NK-92 treated with Interleukin-12 subunit alpha and Interleukin-12 subunit beta, amount 100 ng/mL, for 24 hours (cell line): ENCODE data around the gene IVL.

ENCODE experiments used
- DNase-seq: peaks from one replicate; lab custom pipeline; 2025; lab: John Stamatoyannopoulos, UW

The IVL gene, protein sequence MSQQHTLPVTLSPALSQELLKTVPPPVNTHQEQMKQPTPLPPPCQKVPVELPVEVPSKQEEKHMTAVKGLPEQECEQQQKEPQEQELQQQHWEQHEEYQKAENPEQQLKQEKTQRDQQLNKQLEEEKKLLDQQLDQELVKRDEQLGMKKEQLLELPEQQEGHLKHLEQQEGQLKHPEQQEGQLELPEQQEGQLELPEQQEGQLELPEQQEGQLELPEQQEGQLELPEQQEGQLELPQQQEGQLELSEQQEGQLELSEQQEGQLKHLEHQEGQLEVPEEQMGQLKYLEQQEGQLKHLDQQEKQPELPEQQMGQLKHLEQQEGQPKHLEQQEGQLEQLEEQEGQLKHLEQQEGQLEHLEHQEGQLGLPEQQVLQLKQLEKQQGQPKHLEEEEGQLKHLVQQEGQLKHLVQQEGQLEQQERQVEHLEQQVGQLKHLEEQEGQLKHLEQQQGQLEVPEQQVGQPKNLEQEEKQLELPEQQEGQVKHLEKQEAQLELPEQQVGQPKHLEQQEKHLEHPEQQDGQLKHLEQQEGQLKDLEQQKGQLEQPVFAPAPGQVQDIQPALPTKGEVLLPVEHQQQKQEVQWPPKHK

GRCh38 chr1:152907686-152908601 is at the start of gene IVL:
TSS of gene IVL (plus strand) at chr1:152908546. CDS start at chr1:152909798, 1,252 bp downstream.
- DNase-seq = no peak

- no peak for DNase-seq
These were observed 48.6 kb upstream of the IVL start, which contains the start of gene LCE7A for GRCh38 chr1:152859696-152860095. TSS of gene LCE7A (plus strand) at chr1:152859996. CDS start at chr1:152860698, 702 bp downstream.

- DNase-seq = no peak
These were observed 48.2 kb upstream of the IVL start for GRCh38 chr1:152860129-152860528.

DNA sequence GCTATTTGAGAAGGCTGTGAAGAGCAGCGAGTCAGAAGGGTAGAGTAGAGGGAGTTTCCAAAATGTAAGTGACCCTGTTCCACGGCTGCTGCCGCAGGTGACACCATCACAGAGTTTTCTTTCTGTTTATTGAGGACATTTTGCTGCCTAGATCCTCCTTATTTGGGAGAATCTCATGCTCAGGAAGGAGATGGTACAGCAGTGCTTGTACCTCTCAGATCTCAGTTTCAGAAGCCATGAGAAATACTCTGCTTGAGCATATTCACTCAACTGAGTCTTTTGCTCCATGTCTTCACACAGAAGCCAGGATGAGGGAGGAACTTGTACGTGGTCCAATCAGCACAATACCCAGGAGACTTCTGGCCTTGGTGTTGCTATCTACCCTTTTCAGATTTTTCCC is 47.0 kb upstream of the IVL start:
- no peak for DNase-seq

DNA sequence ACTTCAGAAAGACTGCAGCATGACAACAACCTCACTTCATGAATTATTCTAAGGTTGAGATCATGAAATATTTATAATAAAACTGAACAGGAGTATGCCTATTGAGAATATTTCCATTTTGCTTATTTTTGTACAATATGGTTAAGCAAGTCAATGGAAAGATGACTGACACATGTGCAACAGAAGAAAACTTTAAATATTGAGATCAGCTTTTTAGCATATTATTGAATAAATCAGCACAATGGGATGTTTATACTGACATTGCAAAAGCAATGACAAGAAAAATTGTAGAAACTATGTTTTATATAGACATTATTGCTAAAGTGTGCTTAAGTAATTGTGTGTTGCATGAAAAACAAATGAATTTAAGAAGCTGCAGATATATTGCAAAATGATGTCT is 43.9 kb upstream of the IVL start:
- DNase-seq = no peak

GRCh38 chr1:152866321-152866720 is 42.0 kb upstream of the IVL start:
- DNase-seq = no peak

GRCh38 chr1:152869808-152870419 is 38.4 kb upstream of the IVL start:
- peak; percentile 44 for DNase-seq

DNA sequence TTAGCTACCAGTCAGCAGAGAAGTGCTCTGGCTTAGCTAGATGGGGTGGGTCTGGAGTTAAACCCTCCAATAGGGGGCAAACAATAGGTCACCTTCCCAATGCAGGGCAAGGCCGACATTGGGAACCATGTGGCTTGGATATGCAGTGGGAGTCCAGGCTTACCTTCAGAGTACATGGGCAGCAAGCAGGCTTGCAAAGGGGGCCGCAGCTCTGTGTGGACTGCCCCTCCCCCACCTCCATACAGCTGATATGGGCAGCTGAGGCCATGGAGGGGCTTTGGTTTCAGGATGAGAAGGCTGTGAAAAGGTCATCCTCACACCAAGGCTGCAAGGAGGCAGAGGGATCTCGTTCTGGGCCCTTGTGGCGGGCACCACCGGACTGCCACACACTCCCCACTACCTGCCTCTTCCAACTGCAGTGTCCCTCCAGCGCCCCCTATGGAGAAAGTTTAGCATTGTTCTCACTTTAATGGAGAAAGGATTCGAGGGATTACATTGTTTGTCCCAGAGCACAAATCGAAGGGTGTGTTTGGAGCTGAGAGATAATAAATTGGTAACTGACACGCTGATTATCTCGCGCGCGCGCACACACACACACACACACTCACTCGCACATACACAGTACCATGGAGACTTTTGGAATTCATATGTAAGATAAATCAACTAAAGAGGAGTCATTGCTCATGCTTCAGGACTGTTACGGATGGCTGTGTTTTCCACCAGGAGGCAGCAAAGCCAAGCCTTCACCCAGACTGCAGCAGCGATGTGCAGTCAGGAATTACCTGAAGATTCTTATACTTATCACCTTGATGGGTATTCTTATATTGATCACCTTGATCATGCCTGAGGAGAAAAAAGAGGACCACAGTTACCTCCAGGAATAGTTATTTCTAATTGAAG is 37.3 kb upstream of the IVL start:
- DNase-seq = no peak

- no peak for DNase-seq
These were observed 36.6 kb upstream of the IVL start for GRCh38 chr1:152871731-152872126.

DNA sequence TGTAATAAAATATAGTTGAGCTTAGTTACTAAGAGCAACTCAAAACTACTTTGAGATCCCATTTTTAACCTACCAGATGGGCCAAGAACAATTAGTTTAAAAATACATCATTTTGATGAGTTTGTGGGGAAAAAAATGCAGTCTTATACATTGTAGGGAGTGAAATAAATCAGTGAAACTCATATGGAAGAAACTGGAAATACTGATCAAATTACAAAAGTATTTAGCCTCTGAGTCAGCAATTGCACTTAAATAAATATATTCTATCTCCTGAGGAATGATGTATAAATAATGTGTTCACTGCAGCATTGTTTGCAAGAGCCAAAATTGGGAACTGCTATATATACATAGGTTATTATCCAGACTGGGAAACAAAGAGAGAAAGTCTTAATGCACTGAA is 34.9 kb upstream of the IVL start:
- DNase-seq = no peak

- no peak for DNase-seq
These were observed 31.5 kb upstream of the IVL start for GRCh38 chr1:152876827-152877226.

- no peak for DNase-seq
These were observed 30.3 kb upstream of the IVL start, which contains the start of gene SMCP for GRCh38 chr1:152878042-152878441. TSS of gene SMCP (plus strand) at chr1:152878322. CDS start at chr1:152884423, 6,101 bp downstream.

DNA sequence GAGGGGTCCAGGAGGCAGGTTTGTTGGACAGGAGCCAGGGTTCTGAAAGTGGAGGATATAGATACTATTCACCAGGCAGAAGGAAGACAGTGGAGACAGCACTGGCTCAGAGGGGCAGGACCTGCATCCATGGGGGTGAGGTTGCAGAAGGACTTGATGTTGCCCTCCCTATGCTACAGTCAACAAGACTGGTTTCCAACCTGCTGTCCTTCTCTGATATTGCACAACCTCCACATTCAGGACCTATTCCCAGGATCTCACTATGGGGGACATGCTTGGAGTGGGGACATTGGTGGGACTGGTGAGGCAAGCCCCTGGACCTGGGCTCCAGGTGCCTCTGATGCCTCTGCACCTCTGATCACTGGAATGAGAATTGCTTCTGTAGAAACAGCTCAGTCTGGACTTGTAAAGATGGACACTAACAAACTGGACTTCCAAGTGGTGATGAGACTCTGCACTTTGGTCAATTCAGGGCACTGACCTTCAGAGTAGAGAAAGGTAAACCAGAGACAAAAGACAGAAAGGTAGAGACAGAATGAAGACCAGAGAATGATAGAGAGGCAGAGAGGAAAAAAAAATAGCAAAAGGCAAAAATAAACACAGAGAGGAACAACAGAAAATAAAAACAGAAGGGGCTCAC is 28.7 kb upstream of the IVL start:
- DNase-seq = no peak

DNA sequence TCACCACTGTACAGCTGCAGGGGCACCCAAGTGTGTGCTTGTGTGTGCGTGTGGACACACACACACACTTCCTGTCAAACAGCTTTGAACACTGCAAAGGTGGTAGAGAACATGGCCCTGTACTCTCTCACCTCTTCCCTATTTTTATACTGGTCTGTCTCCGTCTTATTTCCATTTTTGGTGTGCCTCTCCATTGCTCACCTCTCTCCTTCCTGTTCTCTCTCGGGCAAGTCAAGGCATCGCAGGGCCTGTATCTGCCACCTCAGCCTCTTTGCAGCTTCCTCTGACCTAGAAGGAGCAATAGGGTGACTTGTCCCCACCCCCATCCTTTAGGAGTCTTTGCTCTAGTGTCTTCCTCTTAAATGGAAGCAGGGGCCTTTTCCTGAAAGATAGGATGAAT is 28.0 kb upstream of the IVL start:
- DNase-seq = no peak

GRCh38 chr1:152880907-152881306 is 27.4 kb upstream of the IVL start:
- no peak for DNase-seq

- no peak for DNase-seq
These were observed 24.3 kb upstream of the IVL start for GRCh38 chr1:152884085-152884484.

DNA sequence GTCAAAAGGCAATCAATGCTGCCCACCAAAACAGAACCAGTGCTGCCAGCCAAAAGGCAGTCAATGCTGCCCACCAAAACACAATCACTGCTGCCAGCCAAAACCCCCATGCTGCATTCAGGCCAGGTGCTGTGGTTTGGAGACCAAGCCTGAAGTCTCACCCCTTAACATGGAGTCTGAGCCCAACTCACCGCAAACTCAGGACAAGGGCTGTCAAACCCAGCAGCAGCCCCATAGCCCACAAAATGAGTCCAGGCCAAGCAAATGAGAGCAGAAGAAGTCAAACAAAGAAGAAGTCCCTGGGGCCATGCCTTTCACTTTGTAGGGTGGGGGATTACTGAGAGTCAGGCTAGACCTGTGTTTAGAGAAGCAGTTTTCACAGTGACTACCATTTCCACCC is 23.8 kb upstream of the IVL start:
- no peak for DNase-seq

GRCh38 chr1:152884966-152885624 is 23.3 kb upstream of the IVL start:
- DNase-seq = no peak

DNA sequence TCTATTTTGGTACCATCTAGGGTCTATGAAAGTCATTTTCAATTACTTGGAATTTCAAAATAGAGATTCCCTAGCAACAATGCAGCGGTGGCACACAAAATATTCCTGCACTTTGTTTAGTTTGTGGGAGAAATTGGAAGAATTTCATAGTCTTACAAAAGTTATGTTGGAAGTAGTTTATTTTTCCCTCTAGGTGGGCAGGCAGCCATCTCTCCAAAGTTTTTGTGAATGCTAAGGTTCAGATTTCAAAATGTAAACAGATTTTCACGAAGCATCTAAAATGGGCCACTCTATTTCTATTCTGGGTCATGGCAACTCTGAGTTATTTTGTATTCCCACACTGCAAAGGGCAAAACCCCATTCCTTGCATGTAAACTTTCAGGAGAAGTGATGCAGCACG is 22.3 kb upstream of the IVL start:
- DNase-seq = no peak
